Measurements from ENCODE around the gene LRRC55. TPM values are rescaled to one million over a fixed set of nuclear protein-coding genes. Genes with fewer than 3 reads are reported as not detected.

The LRRC55 gene
- polyA plus RNA-seq, 1 donor (not counting 4 experiments of a cell fraction or from before 2014, with no cell fraction given): not detected

GRCh38 chr11:57228600-57228999 lies 46.8 kb downstream of the LRRC55 start:
- no peak overlapping the region for H2AFZ ChIP-seq (ENCODE audit: control insufficient read depth, low read length)
- H3K9ac ChIP-seq (ENCODE audit: control insufficient read depth, extremely low read depth, insufficient read depth, low read length): no peak overlapping the region
- peaks cover 28% of the 10 kb centered on the region for H3K27me3 ChIP-seq (ENCODE audit: control insufficient read depth, extremely low read depth, insufficient read depth, low read length)
- H3K79me2 ChIP-seq (ENCODE audit: control insufficient read depth, insufficient read depth, low read length): no peaks in the 10 kb centered on the region
- H3K27ac ChIP-seq (ENCODE audit: control insufficient read depth, insufficient read depth, low read length): no peak overlapping the region
- TF ChIP-seq EZH2 (IDR thresholded peaks at IDR 0.05; ENCODE audit: low read length): no peak
- TF ChIP-seq, protein P1, sequence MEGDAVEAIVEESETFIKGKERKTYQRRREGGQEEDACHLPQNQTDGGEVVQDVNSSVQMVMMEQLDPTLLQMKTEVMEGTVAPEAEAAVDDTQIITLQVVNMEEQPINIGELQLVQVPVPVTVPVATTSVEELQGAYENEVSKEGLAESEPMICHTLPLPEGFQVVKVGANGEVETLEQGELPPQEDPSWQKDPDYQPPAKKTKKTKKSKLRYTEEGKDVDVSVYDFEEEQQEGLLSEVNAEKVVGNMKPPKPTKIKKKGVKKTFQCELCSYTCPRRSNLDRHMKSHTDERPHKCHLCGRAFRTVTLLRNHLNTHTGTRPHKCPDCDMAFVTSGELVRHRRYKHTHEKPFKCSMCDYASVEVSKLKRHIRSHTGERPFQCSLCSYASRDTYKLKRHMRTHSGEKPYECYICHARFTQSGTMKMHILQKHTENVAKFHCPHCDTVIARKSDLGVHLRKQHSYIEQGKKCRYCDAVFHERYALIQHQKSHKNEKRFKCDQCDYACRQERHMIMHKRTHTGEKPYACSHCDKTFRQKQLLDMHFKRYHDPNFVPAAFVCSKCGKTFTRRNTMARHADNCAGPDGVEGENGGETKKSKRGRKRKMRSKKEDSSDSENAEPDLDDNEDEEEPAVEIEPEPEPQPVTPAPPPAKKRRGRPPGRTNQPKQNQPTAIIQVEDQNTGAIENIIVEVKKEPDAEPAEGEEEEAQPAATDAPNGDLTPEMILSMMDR (optimal IDR thresholded peaks at IDR 0.05 in 1 of 3, IDR thresholded peaks at IDR 0.05 in 1 of 3, conservative IDR thresholded peaks at IDR 0.05 in 1 of 3; ENCODE audit: extremely low read depth in 1 of 3, insufficient read depth in 2 of 3, low read length in 3 of 3): no peak
- no peaks in the 10 kb centered on the region for H4K20me1 ChIP-seq (ENCODE audit: control insufficient read depth, extremely low read depth, insufficient read depth, low read length)
- no peaks in the 10 kb centered on the region for H3K9me1 ChIP-seq (ENCODE audit: control insufficient read depth, extremely low read depth, insufficient read depth, low read length)
- no peak for DNase-seq (ENCODE audit: low read depth, low spot score)
- dilution Hi-C loops (cut with MboI; ENCODE audit: extremely low pct_ligation_motif_present, low sequenced_read_pairs): no loop called here
- no peaks in the 10 kb centered on the region for H3K9me3 ChIP-seq (ENCODE audit: control insufficient read depth, low read depth, low read length)
- no peaks in the 10 kb centered on the region for H3K36me3 ChIP-seq (ENCODE audit: control insufficient read depth in 2 of 2, extremely low read depth in 1 of 2, insufficient read depth in 2 of 2, low read length in 2 of 2)
- no peak overlapping the region for H3K4me3 ChIP-seq (ENCODE audit: control insufficient read depth in 2 of 3, extremely low read depth in 1 of 3, insufficient read depth in 2 of 3, low read depth in 1 of 3, low read length in 3 of 3)
- peaks cover 5% of the 10 kb centered on the region for H3K4me1 ChIP-seq (ENCODE audit: control insufficient read depth, extremely low read depth, insufficient read depth, low read length)
- H3K4me2 ChIP-seq (ENCODE audit: control insufficient read depth, extremely low read depth, insufficient read depth, low read depth, low read length): no peak overlapping the region
- no peak for FAIRE-seq

DNA sequence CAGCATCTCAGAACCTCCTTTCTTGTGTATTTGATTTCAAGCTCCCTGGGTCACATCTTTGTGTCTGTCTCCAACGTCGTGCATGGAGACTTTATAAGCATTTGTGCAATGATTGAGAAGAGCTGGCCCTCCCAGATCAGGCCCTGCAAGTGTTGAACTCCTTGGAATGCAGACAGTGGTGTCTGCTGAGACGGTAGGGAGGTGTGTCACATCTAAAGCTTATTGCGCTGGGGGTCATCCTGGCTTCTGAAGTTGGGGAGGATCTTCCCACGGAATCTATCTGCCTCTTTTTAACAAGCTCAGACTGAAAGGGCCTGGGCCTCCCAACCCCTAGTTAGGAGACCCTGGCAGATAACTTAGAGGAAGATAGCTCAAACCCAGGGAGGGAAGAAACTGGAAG lies 48.6 kb downstream of the LRRC55 start:
- FAIRE-seq (no peak), DNase-seq (ENCODE audit: low read depth, low spot score) (no peak)
- Histone ChIP-seq H2AFZ (ENCODE audit: control insufficient read depth, low read length) (no peak overlapping the region), H3K4me2 (ENCODE audit: control insufficient read depth, extremely low read depth, insufficient read depth, low read depth, low read length) (no peak overlapping the region), H3K4me1 (ENCODE audit: control insufficient read depth, extremely low read depth, insufficient read depth, low read length) (no peaks in the 10 kb centered on the region), H3K4me3 (ENCODE audit: control insufficient read depth in 2 of 3, extremely low read depth in 1 of 3, insufficient read depth in 2 of 3, low read depth in 1 of 3, low read length in 3 of 3) (no peak overlapping the region), H3K36me3 (ENCODE audit: control insufficient read depth in 2 of 2, extremely low read depth in 1 of 2, insufficient read depth in 2 of 2, low read length in 2 of 2) (no peaks in the 10 kb centered on the region), H3K79me2 (ENCODE audit: control insufficient read depth, insufficient read depth, low read length) (no peaks in the 10 kb centered on the region), H3K27ac (ENCODE audit: control insufficient read depth, insufficient read depth, low read length) (no peak overlapping the region), H3K27me3 (ENCODE audit: control insufficient read depth, extremely low read depth, insufficient read depth, low read length) (peaks cover 34% of the 10 kb centered on the region), H4K20me1 (ENCODE audit: control insufficient read depth, extremely low read depth, insufficient read depth, low read length) (no peaks in the 10 kb centered on the region), H3K9ac (ENCODE audit: control insufficient read depth, extremely low read depth, insufficient read depth, low read length) (no peak overlapping the region), H3K9me3 (ENCODE audit: control insufficient read depth, low read depth, low read length) (no peaks in the 10 kb centered on the region), H3K9me1 (ENCODE audit: control insufficient read depth, extremely low read depth, insufficient read depth, low read length) (no peaks in the 10 kb centered on the region)
- no peak for TF ChIP-seq EZH2 (IDR thresholded peaks at IDR 0.05; ENCODE audit: low read length)
- TF ChIP-seq, protein P1 (optimal IDR thresholded peaks at IDR 0.05 in 1 of 3, IDR thresholded peaks at IDR 0.05 in 1 of 3, conservative IDR thresholded peaks at IDR 0.05 in 1 of 3; ENCODE audit: extremely low read depth in 1 of 3, insufficient read depth in 2 of 3, low read length in 3 of 3): no peak
- dilution Hi-C loops (cut with MboI; ENCODE audit: extremely low pct_ligation_motif_present, low sequenced_read_pairs): no loop called here

All from keratinocyte (primary cell).